OCI-LY1 (cell line): ENCODE results near the gene PTPN6.

Source experiments
- H2AFZ ChIP-seq: fragments of 200-600 bp; sonication (generic), shearing (Covaris generic); 2 replicates; pipeline ENCODE4 v1.6.0; 2014; ENCODE audit warnings: antibody characterized with exemption, mild to moderate bottlenecking, low read length
- H3F3A ChIP-seq: fragments of 200-600 bp; sonication (generic), shearing (Covaris generic); 2 replicates; pipeline ENCODE4 v1.6.0; 2014; ENCODE audit warnings: mild to moderate bottlenecking, antibody characterized with exemption, low read length, moderate library complexity; ENCODE audit not compliant: insufficient read depth
- H3K27ac ChIP-seq: fragments of 200-600 bp; sonication (generic); 2 replicates; pipeline ENCODE4 v1.5.1; 2014; ENCODE audit warnings: low read length, mixed run types, mild to moderate bottlenecking, low read depth; ENCODE audit not compliant: poor library complexity, severe bottlenecking
- H3K27me3 ChIP-seq: fragments of 200-600 bp; sonication (generic); 2 replicates; pipeline ENCODE4 v1.6.0; 2014; ENCODE audit warnings: antibody characterized with exemption, mild to moderate bottlenecking, low read length, moderate library complexity; ENCODE audit not compliant: insufficient read depth
- H3K36me3 ChIP-seq: fragments of 200-600 bp; sonication (generic); 2 replicates; pipeline ENCODE4 v1.6.1; 2014; ENCODE audit warnings: mild to moderate bottlenecking, antibody characterized with exemption, low read length, moderate library complexity, mixed read lengths; ENCODE audit not compliant: insufficient read depth
- H3K4me1 ChIP-seq: fragments of 200-600 bp; sonication (generic); 2 replicates; pipeline ENCODE4 v1.5.1; 2014; ENCODE audit warnings: mild to moderate bottlenecking, low read length, moderate library complexity; ENCODE audit not compliant: insufficient read depth, severe bottlenecking
- H3K4me2 ChIP-seq: fragments of 200-600 bp; sonication (generic), shearing (Covaris generic); 2 replicates; pipeline ENCODE4 v1.6.1; 2014; ENCODE audit warnings: low read length
- H3K4me3 ChIP-seq: fragments of 200-600 bp; sonication (generic); 2 replicates; pipeline ENCODE4 v1.5.1; 2014; ENCODE audit warnings: low read length, low read depth, mild to moderate bottlenecking, mixed read lengths; ENCODE audit not compliant: poor library complexity, severe bottlenecking
- H3K79me2 ChIP-seq: fragments of 200-600 bp; shearing (Covaris generic); 2 replicates; pipeline ENCODE4 v1.6.1; 2016; ENCODE audit warnings: mixed run types, low read length, mixed read lengths; ENCODE audit not compliant: insufficient read depth
- H3K9ac ChIP-seq: fragments of 200-600 bp; sonication (generic), shearing (Covaris generic); 2 replicates; pipeline ENCODE4 v1.6.1; 2014; ENCODE audit warnings: mild to moderate bottlenecking, low read length, mixed read lengths
- H3K9me2 ChIP-seq: fragments of 200-600 bp; sonication (generic), shearing (Covaris generic); 2 replicates; pipeline ENCODE4 v1.6.1; 2014; ENCODE audit warnings: low read depth, mild to moderate bottlenecking, low read length, mixed read lengths
- H3K9me3 ChIP-seq: fragments of 200-600 bp; shearing (Covaris generic); 2 replicates; pipeline ENCODE4 v1.6.1; 2014; ENCODE audit warnings: low read length, mixed read lengths
- H4K20me1 ChIP-seq: fragments of 200-600 bp; sonication (generic), shearing (Covaris generic); 2 replicates; pipeline ENCODE4 v1.6.0; 2016; ENCODE audit warnings: mild to moderate bottlenecking, low read length; ENCODE audit not compliant: insufficient read depth
- EZH2 ChIP-seq: fragments of 200-600 bp; sonication (generic), shearing (Covaris generic); IDR thresholded peaks from 2 replicates; pipeline ENCODE4 v1.8.0; 2017; ENCODE audit warnings: borderline replicate concordance, mixed run types, mild to moderate bottlenecking, antibody characterized with exemption, low read length, moderate library complexity, mixed read lengths
- TF ChIP-seq, protein P1 (sequence below): fragments of 200-600 bp; sonication (generic), shearing (Covaris generic); IDR thresholded peaks from 2 replicates; pipeline ENCODE4 v1.5.1; 2017; ENCODE audit warnings: mild to moderate bottlenecking, antibody characterized with exemption, low read length, moderate library complexity, mixed read lengths

Gene PTPN6

DNA sequence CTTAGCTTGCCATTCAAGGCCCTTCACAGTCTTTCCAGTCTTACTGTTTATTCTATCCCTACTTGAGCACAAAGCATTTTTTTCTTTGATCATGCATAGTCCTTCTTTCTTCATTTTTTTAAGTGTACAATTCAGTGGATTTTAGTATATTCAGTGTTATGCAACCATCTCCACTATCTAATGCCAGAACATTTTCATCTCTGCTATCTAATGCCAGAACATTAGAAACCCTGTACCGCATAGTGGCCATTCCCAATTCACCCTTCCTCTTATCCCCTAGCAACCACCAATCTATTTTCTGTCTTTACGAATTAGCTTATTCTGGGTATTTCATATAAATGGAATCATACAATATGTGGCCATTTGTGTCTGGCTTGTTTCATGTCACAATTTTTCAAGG is 53.7 kb downstream of the PTPN6 start:
- Histone ChIP-seq H3K9me2 (no peaks in the 10 kb centered on the region), H3K36me3 (peaks cover 29% of the 10 kb centered on the region), H3K79me2 (no peaks in the 10 kb centered on the region), H2AFZ (no peak overlapping the region), H3F3A (no peaks in the 10 kb centered on the region), H3K27me3 (no peaks in the 10 kb centered on the region), H4K20me1 (no peaks in the 10 kb centered on the region), H3K4me1 (no peaks in the 10 kb centered on the region), H3K9ac (no peak overlapping the region), H3K9me3 (no peaks in the 10 kb centered on the region), H3K4me3 (no peak overlapping the region), H3K27ac (no peak overlapping the region), H3K4me2 (no peak overlapping the region)
- no peak for TF ChIP-seq EZH2
- TF ChIP-seq, protein P1, sequence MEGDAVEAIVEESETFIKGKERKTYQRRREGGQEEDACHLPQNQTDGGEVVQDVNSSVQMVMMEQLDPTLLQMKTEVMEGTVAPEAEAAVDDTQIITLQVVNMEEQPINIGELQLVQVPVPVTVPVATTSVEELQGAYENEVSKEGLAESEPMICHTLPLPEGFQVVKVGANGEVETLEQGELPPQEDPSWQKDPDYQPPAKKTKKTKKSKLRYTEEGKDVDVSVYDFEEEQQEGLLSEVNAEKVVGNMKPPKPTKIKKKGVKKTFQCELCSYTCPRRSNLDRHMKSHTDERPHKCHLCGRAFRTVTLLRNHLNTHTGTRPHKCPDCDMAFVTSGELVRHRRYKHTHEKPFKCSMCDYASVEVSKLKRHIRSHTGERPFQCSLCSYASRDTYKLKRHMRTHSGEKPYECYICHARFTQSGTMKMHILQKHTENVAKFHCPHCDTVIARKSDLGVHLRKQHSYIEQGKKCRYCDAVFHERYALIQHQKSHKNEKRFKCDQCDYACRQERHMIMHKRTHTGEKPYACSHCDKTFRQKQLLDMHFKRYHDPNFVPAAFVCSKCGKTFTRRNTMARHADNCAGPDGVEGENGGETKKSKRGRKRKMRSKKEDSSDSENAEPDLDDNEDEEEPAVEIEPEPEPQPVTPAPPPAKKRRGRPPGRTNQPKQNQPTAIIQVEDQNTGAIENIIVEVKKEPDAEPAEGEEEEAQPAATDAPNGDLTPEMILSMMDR: no peak

DNA sequence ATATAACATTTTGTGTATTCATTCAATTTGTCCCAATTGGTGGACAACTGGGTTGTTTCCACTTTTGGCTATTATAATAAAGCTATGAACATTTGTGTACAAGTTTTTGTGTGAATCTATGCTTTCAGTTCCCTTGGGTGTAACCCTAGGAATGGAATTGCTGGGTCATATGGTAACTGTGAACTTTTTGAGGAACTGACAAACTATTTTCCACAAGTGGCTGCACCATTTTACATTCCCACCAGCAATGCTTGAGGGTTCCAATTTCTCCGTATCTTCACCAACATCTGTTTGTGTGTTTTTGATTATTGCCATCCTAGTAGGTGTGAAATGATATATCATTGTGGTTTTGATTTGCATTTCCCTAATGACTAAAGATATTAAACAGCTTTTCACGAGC is 54.2 kb downstream of the PTPN6 start:
- H3K9me3 ChIP-seq: no peaks in the 10 kb centered on the region
- H3K9me2 ChIP-seq: no peaks in the 10 kb centered on the region
- no peak for TF ChIP-seq EZH2
- TF ChIP-seq, protein P1: no peak

DNA sequence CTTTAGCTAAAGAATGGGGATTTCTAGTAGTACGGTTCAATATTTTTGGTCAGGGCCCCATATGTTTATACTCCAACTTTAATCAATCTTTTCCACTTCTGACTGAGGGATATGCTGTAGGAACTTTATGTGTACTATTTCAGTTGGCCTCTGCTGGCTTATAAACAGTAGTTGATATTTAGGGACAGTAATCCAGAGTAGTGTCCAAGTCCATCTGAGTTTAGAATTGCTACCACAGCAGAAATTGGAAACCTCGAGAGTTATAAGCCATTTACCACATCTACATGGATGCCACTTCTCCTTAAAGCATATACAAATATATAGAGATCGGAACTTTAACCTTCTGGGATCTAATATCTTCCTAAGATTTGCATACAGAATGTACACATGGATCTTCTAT is 55.5 kb downstream of the PTPN6 start:
- no peaks in the 10 kb centered on the region for H3K79me2 ChIP-seq
- no peaks in the 10 kb centered on the region for H3K27me3 ChIP-seq
- TF ChIP-seq EZH2: no peak
- TF ChIP-seq, protein P1: no peak
- no peak overlapping the region for H3K27ac ChIP-seq
- H3K4me1 ChIP-seq: no peaks in the 10 kb centered on the region
- no peak overlapping the region for H3K4me3 ChIP-seq
- no peak overlapping the region for H3K4me2 ChIP-seq
- H3K9ac ChIP-seq: no peak overlapping the region
- H3K9me2 ChIP-seq: no peaks in the 10 kb centered on the region
- no peaks in the 10 kb centered on the region for H3F3A ChIP-seq
- H3K36me3 ChIP-seq: peaks cover 26% of the 10 kb centered on the region
- H2AFZ ChIP-seq: no peak overlapping the region
- H4K20me1 ChIP-seq: no peaks in the 10 kb centered on the region
- no peaks in the 10 kb centered on the region for H3K9me3 ChIP-seq

More for the DNA sequence above, 54.2 kb downstream of the PTPN6 start:
- H3K27ac ChIP-seq: no peak overlapping the region
- H3K4me2 ChIP-seq: no peak overlapping the region
- H3K36me3 ChIP-seq: peaks cover 29% of the 10 kb centered on the region
- no peak overlapping the region for H3K4me3 ChIP-seq
- no peaks in the 10 kb centered on the region for H3K4me1 ChIP-seq
- no peak overlapping the region for H2AFZ ChIP-seq
- H3K79me2 ChIP-seq: no peaks in the 10 kb centered on the region
- H3K9ac ChIP-seq: no peak overlapping the region
- H3K27me3 ChIP-seq: no peaks in the 10 kb centered on the region
- H4K20me1 ChIP-seq: no peaks in the 10 kb centered on the region
- H3F3A ChIP-seq: no peaks in the 10 kb centered on the region
